ENCODE data around the gene IL17D. TPM values are rescaled to one million over a fixed set of nuclear protein-coding genes. Genes with fewer than 3 reads are reported as not detected.

IL17D gene
- total and polyA plus RNA-seq, 10 of the 15 experiments (the other 5 are each of a cell fraction or from before 2014, with no cell fraction given): 0.03 to 1.6 (median 0.33) TPM

GRCh38 chr13:20689291-20689690 is 14.2 kb upstream of the IL17D start:
- RAD21 ChIA-PET (ENCODE audit: unreplicated experiment): no interaction called here
- no peak for TF ChIP-seq ZNF687 (IDR thresholded peaks at IDR 0.05)
- TF ChIP-seq, protein P1, sequence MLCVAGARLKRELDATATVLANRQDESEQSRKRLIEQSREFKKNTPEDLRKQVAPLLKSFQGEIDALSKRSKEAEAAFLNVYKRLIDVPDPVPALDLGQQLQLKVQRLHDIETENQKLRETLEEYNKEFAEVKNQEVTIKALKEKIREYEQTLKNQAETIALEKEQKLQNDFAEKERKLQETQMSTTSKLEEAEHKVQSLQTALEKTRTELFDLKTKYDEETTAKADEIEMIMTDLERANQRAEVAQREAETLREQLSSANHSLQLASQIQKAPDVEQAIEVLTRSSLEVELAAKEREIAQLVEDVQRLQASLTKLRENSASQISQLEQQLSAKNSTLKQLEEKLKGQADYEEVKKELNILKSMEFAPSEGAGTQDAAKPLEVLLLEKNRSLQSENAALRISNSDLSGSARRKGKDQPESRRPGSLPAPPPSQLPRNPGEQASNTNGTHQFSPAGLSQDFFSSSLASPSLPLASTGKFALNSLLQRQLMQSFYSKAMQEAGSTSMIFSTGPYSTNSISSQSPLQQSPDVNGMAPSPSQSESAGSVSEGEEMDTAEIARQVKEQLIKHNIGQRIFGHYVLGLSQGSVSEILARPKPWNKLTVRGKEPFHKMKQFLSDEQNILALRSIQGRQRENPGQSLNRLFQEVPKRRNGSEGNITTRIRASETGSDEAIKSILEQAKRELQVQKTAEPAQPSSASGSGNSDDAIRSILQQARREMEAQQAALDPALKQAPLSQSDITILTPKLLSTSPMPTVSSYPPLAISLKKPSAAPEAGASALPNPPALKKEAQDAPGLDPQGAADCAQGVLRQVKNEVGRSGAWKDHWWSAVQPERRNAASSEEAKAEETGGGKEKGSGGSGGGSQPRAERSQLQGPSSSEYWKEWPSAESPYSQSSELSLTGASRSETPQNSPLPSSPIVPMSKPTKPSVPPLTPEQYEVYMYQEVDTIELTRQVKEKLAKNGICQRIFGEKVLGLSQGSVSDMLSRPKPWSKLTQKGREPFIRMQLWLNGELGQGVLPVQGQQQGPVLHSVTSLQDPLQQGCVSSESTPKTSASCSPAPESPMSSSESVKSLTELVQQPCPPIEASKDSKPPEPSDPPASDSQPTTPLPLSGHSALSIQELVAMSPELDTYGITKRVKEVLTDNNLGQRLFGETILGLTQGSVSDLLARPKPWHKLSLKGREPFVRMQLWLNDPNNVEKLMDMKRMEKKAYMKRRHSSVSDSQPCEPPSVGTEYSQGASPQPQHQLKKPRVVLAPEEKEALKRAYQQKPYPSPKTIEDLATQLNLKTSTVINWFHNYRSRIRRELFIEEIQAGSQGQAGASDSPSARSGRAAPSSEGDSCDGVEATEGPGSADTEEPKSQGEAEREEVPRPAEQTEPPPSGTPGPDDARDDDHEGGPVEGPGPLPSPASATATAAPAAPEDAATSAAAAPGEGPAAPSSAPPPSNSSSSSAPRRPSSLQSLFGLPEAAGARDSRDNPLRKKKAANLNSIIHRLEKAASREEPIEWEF (IDR thresholded peaks at IDR 0.05; ENCODE audit: insufficient replicate concordance, low read depth, low read length): no peak
- TF ChIP-seq CHD4 (IDR thresholded peaks at IDR 0.05): no peak
- TF ChIP-seq JUND (IDR thresholded peaks at IDR 0.05; ENCODE audit: low read depth, low read length): no peak
- no peak for TF ChIP-seq NR2C1 (IDR thresholded peaks at IDR 0.05)
- no peak for TF ChIP-seq GABPA (IDR thresholded peaks at IDR 0.05; ENCODE audit: low read depth)
- TF ChIP-seq PAX5 (IDR thresholded peaks at IDR 0.05; ENCODE audit: borderline replicate concordance, low read depth, low read length): no peak
- no peak for TF ChIP-seq ZNF207 (IDR thresholded peaks at IDR 0.05; ENCODE audit: borderline replicate concordance)
- TF ChIP-seq FOS (IDR thresholded peaks at IDR 0.05; ENCODE audit: borderline replicate concordance, extremely low read depth, insufficient read length): no peak
- TF ChIP-seq ZBTB11 (CRISPR knock-in tag; IDR thresholded peaks at IDR 0.05): no peak
- TF ChIP-seq, protein P2, sequence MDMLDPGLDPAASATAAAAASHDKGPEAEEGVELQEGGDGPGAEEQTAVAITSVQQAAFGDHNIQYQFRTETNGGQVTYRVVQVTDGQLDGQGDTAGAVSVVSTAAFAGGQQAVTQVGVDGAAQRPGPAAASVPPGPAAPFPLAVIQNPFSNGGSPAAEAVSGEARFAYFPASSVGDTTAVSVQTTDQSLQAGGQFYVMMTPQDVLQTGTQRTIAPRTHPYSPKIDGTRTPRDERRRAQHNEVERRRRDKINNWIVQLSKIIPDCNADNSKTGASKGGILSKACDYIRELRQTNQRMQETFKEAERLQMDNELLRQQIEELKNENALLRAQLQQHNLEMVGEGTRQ (IDR thresholded peaks at IDR 0.05; ENCODE audit: borderline replicate concordance, low read depth, low read length): no peak
- TF ChIP-seq NBN (IDR thresholded peaks at IDR 0.05): no peak

More at GRCh38 chr13:20689291-20689690, 14.2 kb upstream of the IL17D start:
- BruUV-seq (replicated peaks): no TSS peak
- ChIA-PET CTCF (no interaction called here), SMC1A (ENCODE audit: uncharacterized antibody, unreplicated experiment) (no interaction called here), POLR2A (no interaction called here)
- no peak overlapping the region for H3K4me3 ChIP-seq
- intact Hi-C loops (cut with micrococcal nuclease; ENCODE audit: unreplicated experiment): no loop called here
- FAIRE-seq: no peak
- no peaks in the 10 kb centered on the region for H3K27me3 ChIP-seq (replicated peaks in 1 of 2; ENCODE audit: control insufficient read depth in 2 of 2, insufficient read depth in 2 of 2, low read length in 1 of 2)
- H3K36me3 ChIP-seq (ENCODE audit: control insufficient read depth in 2 of 2, insufficient read depth in 2 of 2, low read length in 1 of 2): no peaks in the 10 kb centered on the region
- H3K4me2 ChIP-seq (ENCODE audit: control insufficient read depth, insufficient read depth): no peak overlapping the region
- H3K79me2 ChIP-seq (ENCODE audit: control insufficient read depth, insufficient read depth, low read length): no peaks in the 10 kb centered on the region
- no peak overlapping the region for H3K9ac ChIP-seq (ENCODE audit: control insufficient read depth, insufficient read depth, low read length)
- no peak overlapping the region for H3K27ac ChIP-seq (ENCODE audit: control insufficient read depth, insufficient read depth)
- in situ Hi-C loops (cut with MboI): no loop called here
- DNase-seq (ENCODE audit: low read depth, low spot score): no peak
- H3K4me1 ChIP-seq (ENCODE audit: control insufficient read depth, insufficient read depth, low read length): no peaks in the 10 kb centered on the region
- no peaks in the 10 kb centered on the region for H4K20me1 ChIP-seq (ENCODE audit: control insufficient read depth, insufficient read depth)
- H3K9me3 ChIP-seq (replicated peaks; ENCODE audit: control insufficient read depth, insufficient read depth, low read length): no peaks in the 10 kb centered on the region
- no peak overlapping the region for H2AFZ ChIP-seq (ENCODE audit: control insufficient read depth, low read depth, low read length)
- ATAC-seq: no peak
- 100% methylated on average over 3 of the region's 3 CpGs for WGBS (ENCODE audit: insufficient coverage, insufficient replicate concordance, low lambda C conversion rate, missing lambda C conversion rate)
